DOHH2 (cell line): Measurements from ENCODE around the gene METTL9.
"Not testable (repeated sequence)": the region's sequence is repeated elsewhere in the genome, so short reads cannot be mapped to it uniquely, and the experiment has no call there.

Experiments used
- H3F3A ChIP-seq: fragments of 200-600 bp; sonication (generic), shearing (Covaris generic); 2 replicates; pipeline ENCODE4 v1.6.0; 2016; ENCODE audit warnings: antibody characterized with exemption, mild to moderate bottlenecking; ENCODE audit not compliant: control insufficient read depth, insufficient read depth
- H3K27ac ChIP-seq: fragments of 200-600 bp; sonication (generic); 2 replicates; pipeline ENCODE4 v1.5.1; 2014; ENCODE audit warnings: low read depth, mild to moderate bottlenecking, low read length, moderate library complexity
- H3K27me3 ChIP-seq: fragments of 200-600 bp; sonication (generic); 2 replicates; pipeline ENCODE4 v1.6.1; 2014; ENCODE audit warnings: mild to moderate bottlenecking, low read length, mixed read lengths; ENCODE audit not compliant: control insufficient read depth
- H3K36me3 ChIP-seq: fragments of 200-600 bp; sonication (generic); 2 replicates; pipeline ENCODE4 v1.6.1; 2014; ENCODE audit warnings: mild to moderate bottlenecking, low read length, moderate library complexity, mixed read lengths; ENCODE audit not compliant: control insufficient read depth
- H3K4me1 ChIP-seq: fragments of 200-600 bp; sonication (generic); 2 replicates; pipeline ENCODE4 v1.6.1; 2014; ENCODE audit warnings: mild to moderate bottlenecking, low read length, mixed read lengths; ENCODE audit not compliant: control insufficient read depth
- H3K4me2 ChIP-seq: fragments of 200-600 bp; sonication (generic); 2 replicates; pipeline ENCODE4 v1.6.0; 2014; ENCODE audit warnings: mild to moderate bottlenecking, low read length, moderate library complexity
- H3K4me3 ChIP-seq: fragments of 200-600 bp; sonication (generic); 2 replicates; pipeline ENCODE4 v1.5.1; 2014; ENCODE audit warnings: mild to moderate bottlenecking, low read length, mixed read lengths
- H3K79me2 ChIP-seq: fragments of 200-600 bp; sonication (generic); 2 replicates; pipeline ENCODE4 v1.6.1; 2014; ENCODE audit warnings: mild to moderate bottlenecking, low read length, mixed read lengths; ENCODE audit not compliant: control insufficient read depth
- H3K9me2 ChIP-seq: fragments of 200-600 bp; sonication (generic); replicated peaks from 2 replicates; pipeline ENCODE4 v1.6.1; 2014; ENCODE audit warnings: mild to moderate bottlenecking, low read length, mixed read lengths; ENCODE audit not compliant: control insufficient read depth
- H3K9me3 ChIP-seq: fragments of 200-600 bp; sonication (generic); 2 replicates; pipeline ENCODE4 v1.6.1; 2014; ENCODE audit warnings: antibody characterized with exemption, low read length, mixed read lengths; ENCODE audit not compliant: control insufficient read depth, insufficient read depth
- H4K20me1 ChIP-seq: fragments of 200-600 bp; sonication (generic); 2 replicates; pipeline ENCODE4 v1.6.0; 2014; ENCODE audit warnings: low read depth, mild to moderate bottlenecking, antibody characterized with exemption, low read length, moderate library complexity; ENCODE audit not compliant: control insufficient read depth, insufficient read depth
- EZH2phosphoT487 ChIP-seq: fragments of 200-600 bp; sonication (generic); IDR thresholded peaks from 2 replicates; pipeline ENCODE4 v1.6.1; 2017; ENCODE audit warnings: borderline replicate concordance, mild to moderate bottlenecking, antibody characterized with exemption, low read length, moderate library complexity, mixed read lengths
- TF ChIP-seq, protein P1 (sequence below): fragments of 200-600 bp; sonication (generic); IDR thresholded peaks from one replicate; pipeline ENCODE4 v1.5.1; 2014; ENCODE audit warnings: antibody characterized with exemption, mild to moderate bottlenecking, low read depth, low read length; ENCODE audit not compliant: poor library complexity, severe bottlenecking

METTL9 gene

DNA sequence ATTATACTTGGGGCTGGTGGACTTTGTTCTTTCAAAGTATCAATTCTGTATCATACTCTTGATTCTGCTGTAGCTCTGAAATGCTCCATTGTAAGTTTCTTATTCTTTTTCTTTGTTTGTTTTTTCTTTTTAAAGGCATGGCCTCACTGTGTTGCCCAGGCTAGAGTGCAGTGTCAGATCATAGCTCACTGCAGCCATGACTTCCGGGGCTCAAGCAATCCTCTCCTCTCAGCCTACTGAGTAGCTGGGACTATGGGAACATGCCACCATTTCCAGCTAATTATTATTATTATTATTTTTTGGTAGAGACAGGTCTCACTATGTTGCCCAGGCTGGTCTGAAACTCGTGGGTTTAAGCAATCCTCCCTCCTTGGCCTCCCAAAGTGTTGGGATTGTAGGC, 38.9 kb upstream of the METTL9 start:
- Histone ChIP-seq H3K9me3 (no peaks in the 10 kb centered on the region), H3K27me3 (no peaks in the 10 kb centered on the region), H3F3A (no peaks in the 10 kb centered on the region), H3K27ac (no peak overlapping the region), H3K79me2 (no peaks in the 10 kb centered on the region), H3K4me1 (peaks cover 18% of the 10 kb centered on the region), H3K36me3 (no peaks in the 10 kb centered on the region), H3K4me3 (no peak overlapping the region), H3K4me2 (no peak overlapping the region), H4K20me1 (no peaks in the 10 kb centered on the region), H3K9me2 (no peaks in the 10 kb centered on the region)
- no peak for TF ChIP-seq EZH2phosphoT487
- TF ChIP-seq, protein P1, sequence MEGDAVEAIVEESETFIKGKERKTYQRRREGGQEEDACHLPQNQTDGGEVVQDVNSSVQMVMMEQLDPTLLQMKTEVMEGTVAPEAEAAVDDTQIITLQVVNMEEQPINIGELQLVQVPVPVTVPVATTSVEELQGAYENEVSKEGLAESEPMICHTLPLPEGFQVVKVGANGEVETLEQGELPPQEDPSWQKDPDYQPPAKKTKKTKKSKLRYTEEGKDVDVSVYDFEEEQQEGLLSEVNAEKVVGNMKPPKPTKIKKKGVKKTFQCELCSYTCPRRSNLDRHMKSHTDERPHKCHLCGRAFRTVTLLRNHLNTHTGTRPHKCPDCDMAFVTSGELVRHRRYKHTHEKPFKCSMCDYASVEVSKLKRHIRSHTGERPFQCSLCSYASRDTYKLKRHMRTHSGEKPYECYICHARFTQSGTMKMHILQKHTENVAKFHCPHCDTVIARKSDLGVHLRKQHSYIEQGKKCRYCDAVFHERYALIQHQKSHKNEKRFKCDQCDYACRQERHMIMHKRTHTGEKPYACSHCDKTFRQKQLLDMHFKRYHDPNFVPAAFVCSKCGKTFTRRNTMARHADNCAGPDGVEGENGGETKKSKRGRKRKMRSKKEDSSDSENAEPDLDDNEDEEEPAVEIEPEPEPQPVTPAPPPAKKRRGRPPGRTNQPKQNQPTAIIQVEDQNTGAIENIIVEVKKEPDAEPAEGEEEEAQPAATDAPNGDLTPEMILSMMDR = no peak

DNA sequence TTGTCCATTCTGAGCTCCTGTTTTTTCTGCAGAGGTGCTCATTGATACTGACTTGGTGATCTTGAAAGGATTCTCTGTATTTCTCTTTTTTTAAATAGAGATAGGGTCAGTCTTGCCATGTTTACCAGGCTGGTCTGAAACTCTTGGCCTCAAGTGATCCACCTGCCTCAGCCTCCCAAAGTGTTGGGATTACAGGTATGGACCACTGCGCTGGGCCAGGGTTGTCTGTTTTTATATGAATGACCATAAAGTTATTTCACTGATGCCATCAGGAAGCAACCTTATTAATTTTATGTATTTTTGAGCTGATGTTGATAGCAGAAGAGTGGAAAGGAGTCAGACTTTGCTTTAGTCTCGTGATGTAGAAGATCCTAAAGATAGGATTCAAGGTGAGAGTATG, 35.7 kb upstream of the METTL9 start:
- Histone ChIP-seq H3K27me3 (peaks cover 6% of the 10 kb centered on the region), H3K27ac (no peak overlapping the region), H3K9me2 (no peaks in the 10 kb centered on the region), H3K79me2 (no peaks in the 10 kb centered on the region), H4K20me1 (no peaks in the 10 kb centered on the region), H3K9me3 (no peaks in the 10 kb centered on the region), H3K4me2 (no peak overlapping the region), H3F3A (no peaks in the 10 kb centered on the region), H3K36me3 (no peaks in the 10 kb centered on the region), H3K4me1 (peaks cover 13% of the 10 kb centered on the region), H3K4me3 (no peak overlapping the region)
- TF ChIP-seq EZH2phosphoT487 = no peak
- TF ChIP-seq, protein P1 = no peak

DNA sequence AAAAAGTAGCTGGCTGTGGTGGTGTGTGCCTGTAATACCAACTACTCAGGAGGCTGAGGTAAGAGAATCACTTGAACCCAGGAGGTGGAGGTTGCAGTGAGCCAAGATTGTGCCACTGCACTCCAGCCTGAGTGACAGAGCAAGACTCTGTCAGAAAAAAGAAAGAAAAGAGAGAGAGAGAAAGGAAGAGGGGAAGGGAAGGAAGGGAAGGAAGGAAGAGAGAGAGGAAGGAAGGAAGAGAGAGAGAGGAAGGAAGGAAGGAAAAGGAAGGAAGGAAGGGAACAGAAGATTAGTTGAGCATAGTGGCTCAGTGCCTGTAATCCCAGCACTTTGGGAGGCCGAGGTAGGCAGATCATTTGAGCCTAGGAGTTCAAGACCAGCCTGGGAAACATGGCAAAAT, 35.0 kb upstream of the METTL9 start:
- not testable (repeated sequence) for H3F3A ChIP-seq, H3K9me3 ChIP-seq, H3K79me2 ChIP-seq, H3K27ac ChIP-seq, H3K4me2 ChIP-seq, H3K9me2 ChIP-seq, H3K36me3 ChIP-seq, H3K4me3 ChIP-seq, H4K20me1 ChIP-seq, H3K27me3 ChIP-seq
- peaks cover 13% of the 10 kb centered on the region for H3K4me1 ChIP-seq

DNA sequence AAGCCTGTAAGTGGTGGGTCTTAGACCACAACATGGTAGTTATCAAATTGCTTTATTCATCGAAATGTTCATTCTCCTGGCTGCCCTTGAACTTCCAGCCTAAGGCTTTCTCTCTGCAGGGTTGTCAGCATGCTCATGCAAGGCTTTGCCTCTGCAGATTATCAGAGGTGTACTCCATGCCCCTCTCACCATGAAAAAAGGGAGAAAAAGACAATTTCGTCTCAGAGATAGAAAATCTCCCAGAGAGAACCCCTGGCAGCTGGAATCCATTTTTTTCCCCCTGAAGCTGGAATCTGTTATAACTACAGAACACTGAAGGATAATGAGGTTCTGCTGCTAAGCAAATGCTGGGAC, 33.9 kb upstream of the METTL9 start:
- no peaks in the 10 kb centered on the region for H3K9me3 ChIP-seq
- H3K4me2 ChIP-seq = no peak overlapping the region
- TF ChIP-seq, protein P1 = no peak
- no peak for TF ChIP-seq EZH2phosphoT487
- H3F3A ChIP-seq = no peaks in the 10 kb centered on the region
- H3K9me2 ChIP-seq = no peaks in the 10 kb centered on the region
- H4K20me1 ChIP-seq = no peaks in the 10 kb centered on the region
- H3K27me3 ChIP-seq = peaks cover 6% of the 10 kb centered on the region
- H3K4me1 ChIP-seq = peaks cover 13% of the 10 kb centered on the region
- no peak overlapping the region for H3K27ac ChIP-seq
- no peaks in the 10 kb centered on the region for H3K36me3 ChIP-seq
- no peaks in the 10 kb centered on the region for H3K79me2 ChIP-seq
- no peak overlapping the region for H3K4me3 ChIP-seq
